Aortic smooth muscle cell (primary cell): ENCODE data around the gene KLF9. TPM values are rescaled to one million over a fixed set of nuclear protein-coding genes. Genes with fewer than 3 reads are reported as not detected.

Experiments
- total RNA-seq: library from RNA; depleted of rRNA; stranded (reverse); fragments of >200 nt; gene quantifications from 2 replicates; pipeline ENCODE4 v1.2.3, GENCODE V29; 2014

The KLF9 gene
- total RNA-seq: 36.7 and 55.9 TPM in 2 replicates

DNA sequence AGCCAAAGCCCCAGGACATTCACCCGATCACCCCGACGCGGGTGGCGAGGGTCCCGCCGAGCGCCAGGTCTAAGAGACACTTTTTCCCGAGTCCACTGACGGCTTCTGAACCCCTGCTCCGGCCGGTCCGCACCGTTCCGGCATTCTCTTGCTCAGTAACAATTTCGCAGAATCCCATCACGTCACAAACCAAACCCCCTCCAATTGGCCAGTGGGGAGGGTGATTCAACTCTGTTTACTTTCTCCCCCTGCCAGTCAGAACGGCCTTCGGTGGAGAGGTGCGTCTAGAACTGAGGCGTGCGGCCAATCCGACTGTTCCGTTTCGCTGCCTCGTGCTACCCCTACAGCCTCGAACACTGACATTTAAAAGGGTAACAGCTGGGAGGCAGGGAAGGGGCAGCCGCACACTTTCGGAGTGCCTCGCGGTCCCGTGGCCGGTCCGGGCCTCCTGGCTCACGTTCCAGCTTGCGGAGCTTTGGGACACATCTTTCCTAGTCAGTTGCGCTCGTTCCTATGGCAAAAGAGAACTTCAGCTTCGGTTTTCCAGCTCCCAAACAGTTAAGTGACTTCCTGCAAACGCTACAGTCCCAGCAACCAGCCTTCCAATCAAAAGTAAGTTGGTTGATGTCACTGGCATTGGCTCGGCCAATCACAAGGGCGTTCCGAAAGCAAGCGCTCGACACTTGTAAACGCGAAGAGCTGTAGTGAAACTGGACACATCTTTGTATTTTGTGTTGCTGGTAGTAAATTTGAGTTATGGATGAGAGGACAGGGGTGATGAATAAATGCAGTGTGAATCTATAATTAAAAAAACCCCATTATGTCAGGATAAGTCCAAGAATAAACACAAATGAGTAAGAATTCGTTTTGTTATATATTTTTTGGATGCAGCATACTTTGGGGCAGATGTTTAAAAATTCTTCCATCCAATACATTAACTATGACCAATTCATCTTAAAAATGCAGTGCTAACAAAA, at the start of gene KLF9:
Gene KLF9 (minus strand): TSS at position 859 of the 977 bp plus-strand sequence. CDS start 1,294 bp downstream, outside the sequence.

Other genes with a start within 250 kb of the KLF9 start
- 23.6 and 25.8 TPM in 2 replicates for gene SMC5, start 155.7 kb downstream of the KLF9 start, total RNA-seq